Stomach (tissue), 9 donors: ENCODE data around the gene MACO1. TPM values are rescaled to one million over a fixed set of nuclear protein-coding genes. Genes with fewer than 3 reads are reported as not detected.

Source experiments
- DNase-seq, 2 donors: peaks; one replicate each; pipeline versions ENCODE4 v3.0.0 to v3.0.0-alpha.2; 2013 to 2019
- H3K27ac ChIP-seq, 5 donors: fragments of 200-600 bp in 4 of 5; sonication (generic) in 4 of 5; one replicate each; pipeline ENCODE4 v1.5.1; 2013 to 2019; ENCODE audit warnings: mild to moderate bottlenecking in 1 of 5, moderate library complexity in 1 of 5
- H3K27me3 ChIP-seq, 3 donors: fragments of 200-600 bp; sonication (generic); one replicate each; pipeline ENCODE4 v1.5.1; 2017 to 2019; ENCODE audit warnings: mixed run types in 1 of 3
- H3K36me3 ChIP-seq, 4 donors: fragments of 200-600 bp; sonication (generic); 1 replicate in 3 of 4; 2 replicates in 1 of 4; pipeline ENCODE4 v1.5.1; 2016 to 2019
- H3K4me1 ChIP-seq, 4 donors: fragments of 200-600 bp; sonication (generic); one replicate each; pipeline ENCODE4 v1.5.1; 2016 to 2019
- H3K4me3 ChIP-seq, 4 donors: fragments of 200-600 bp; sonication (generic) in 3 of 4; one replicate each; pipeline ENCODE4 v1.5.1; 2016 to 2019; ENCODE audit warnings: mild to moderate bottlenecking in 1 of 4
- H3K9me3 ChIP-seq, 4 donors: fragments of 200-600 bp; sonication (generic); one replicate each; pipeline ENCODE4 v1.5.1; 2016 to 2019
- CTCF ChIP-seq, 7 experiments: fragments of 450-650 bp in 4 of 7; fragments of 200-600 bp in 3 of 7; sonication (generic) in 3 of 7; IDR thresholded peaks; one replicate each; pipeline ENCODE4 v1.5.1; 2016 to 2019; ENCODE audit warnings: antibody characterized with exemption in 7 of 7, control low read depth in 2 of 7, mild to moderate bottlenecking in 1 of 7
- EP300 ChIP-seq: sonication (generic); formaldehyde crosslinking; IDR thresholded peaks from one replicate; pipeline ENCODE4 v1.6.1; 2017; ENCODE audit warnings: antibody characterized with exemption
- POLR2A ChIP-seq, 4 donors: fragments of 450-650 bp; IDR thresholded peaks; one replicate each; pipeline ENCODE4 v1.6.1; 2016; ENCODE audit warnings: antibody characterized with exemption in 4 of 4, control low read depth in 2 of 4, mild to moderate bottlenecking in 1 of 4, moderate library complexity in 1 of 4
- POLR2AphosphoS5 ChIP-seq, 3 donors: sonication (generic); formaldehyde crosslinking; IDR thresholded peaks; one replicate each; pipeline ENCODE4 v1.6.1; 2016; ENCODE audit warnings: antibody characterized with exemption in 3 of 3
- WGBS, 5 donors: extraction: QIAGEN DNeasy Blood & Tissue Kit in 3 of 5; methylation state at CpG; one replicate each; pipeline versions ENCODE4 v1.1.5 to v1.1.7; 2013 to 2018; 5-methylcytosine and 5-hydroxymethylcytosine counted together
- intact Hi-C: fragments of 100-400 bp; cut with DNase I; formaldehyde crosslinking; loops from one replicate; pipeline ENCODE4 v1.15.1; 2023; ENCODE audit warnings: low total_unique reads
- polyA plus RNA-seq, 3 donors: library from polyadenylated mRNA; stranded (reverse); fragments of 200-250 nt; gene quantifications; one replicate each; pipeline ENCODE4 v1.2.3, GENCODE V29; 2013
- total RNA-seq, 5 donors: library from RNA; depleted of rRNA; stranded (reverse); fragments of >200 nt; gene quantifications; one replicate each; pipeline versions ENCODE4 v1.1.0 to v1.2.3, GENCODE V29; 2014 to 2016
- donor health status: healthy with polysubstance abuse.
- donor health status: Bipolar disorder and iron deficiency.
- donor health status: healthy.

Gene MACO1
- total and polyA plus RNA-seq, 8 donors, result 4.9 to 19.8 (median 11.3) TPM

GRCh38 chr1:25534410-25534788, 103.7 kb downstream of the MACO1 start:
- WGBS, 5 donors, result 92 to 100% (median 98%) methylated on average over 3 to 4 of the region's 4 CpGs
- no peak overlapping the region for H3K4me3 ChIP-seq
- no peaks in the 10 kb centered on the region for H3K9me3 ChIP-seq
- intact Hi-C loops, result no loop called here
- TF ChIP-seq CTCF (IDR thresholded peaks at IDR 0.05) (no peak), POLR2AphosphoS5 (IDR thresholded peaks at IDR 0.05) (no peak), EP300 (no peak), POLR2A (IDR thresholded peaks at IDR 0.05) (no peak)
- H3K27ac ChIP-seq, result no peak overlapping the region
- H3K36me3 ChIP-seq, result no peaks in the 10 kb centered on the region
- H3K4me1 ChIP-seq, result no peaks in the 10 kb centered on the region
- DNase-seq, result no peak
- H3K27me3 ChIP-seq, result no peaks in the 10 kb centered on the region

- intact Hi-C loops, result no loop called here
- Histone ChIP-seq H3K27me3 (no peaks in the 10 kb centered on the region), H3K4me3 (no peak overlapping the region), H3K4me1 (no peaks in the 10 kb centered on the region), H3K27ac (no peak overlapping the region), H3K36me3 (no peaks in the 10 kb centered on the region), H3K9me3 (no peaks in the 10 kb centered on the region)
- TF ChIP-seq POLR2A (IDR thresholded peaks at IDR 0.05) (no peak), EP300 (no peak), CTCF (IDR thresholded peaks at IDR 0.05) (no peak), POLR2AphosphoS5 (IDR thresholded peaks at IDR 0.05) (no peak)
- no peak for DNase-seq
- 78 to 92% (median 84%) methylated on average over 3 of the region's 3 CpGs for WGBS, 5 donors
Measured at GRCh38 chr1:25536124-25536523, 105.4 kb downstream of the MACO1 start.

GRCh38 chr1:25537153-25537831, 106.6 kb downstream of the MACO1 start:
- Histone ChIP-seq H3K27ac (no peak overlapping the region), H3K27me3 (no peaks in the 10 kb centered on the region), H3K36me3 (no peaks in the 10 kb centered on the region), H3K4me3 (no peak overlapping the region), H3K4me1 (no peaks in the 10 kb centered on the region), H3K9me3 (no peaks in the 10 kb centered on the region)
- WGBS, 5 donors, result 63 to 68% (median 65%) methylated on average over 5 to 7 of the region's 7 CpGs
- intact Hi-C loops, result no loop called here
- DNase-seq, result no peak
- TF ChIP-seq POLR2A (IDR thresholded peaks at IDR 0.05), result no peak
- TF ChIP-seq EP300, result no peak
- TF ChIP-seq POLR2AphosphoS5 (IDR thresholded peaks at IDR 0.05), result no peak
- no peak for TF ChIP-seq CTCF (IDR thresholded peaks at IDR 0.05)

- H3K36me3 ChIP-seq, result no peaks in the 10 kb centered on the region
- no peaks in the 10 kb centered on the region for H3K9me3 ChIP-seq
- no peak overlapping the region for H3K27ac ChIP-seq
- H3K4me3 ChIP-seq, result no peak overlapping the region
- peaks cover 0 to 5% (median 2%) of the 10 kb centered on the region in 4 donors for H3K4me1 ChIP-seq
- intact Hi-C loops, result no loop called here
- 59 to 84% (median 78%) methylated on average over 4 of the region's 4 CpGs for WGBS, 5 donors
- H3K27me3 ChIP-seq, result no peaks in the 10 kb centered on the region
- DNase-seq, result no peak
- TF ChIP-seq EP300, result no peak
- no peak for TF ChIP-seq POLR2A (IDR thresholded peaks at IDR 0.05)
- TF ChIP-seq POLR2AphosphoS5 (IDR thresholded peaks at IDR 0.05), result no peak
- no peak for TF ChIP-seq CTCF (IDR thresholded peaks at IDR 0.05)
Measured at GRCh38 chr1:25538191-25538767, 107.6 kb downstream of the MACO1 start.
